Measurements from ENCODE around the gene ALDH16A1.
"Not testable (repeated sequence)": the region's sequence is repeated elsewhere in the genome, so short reads cannot be mapped to it uniquely, and the experiment has no call there.

The ALDH16A1 gene

DNA sequence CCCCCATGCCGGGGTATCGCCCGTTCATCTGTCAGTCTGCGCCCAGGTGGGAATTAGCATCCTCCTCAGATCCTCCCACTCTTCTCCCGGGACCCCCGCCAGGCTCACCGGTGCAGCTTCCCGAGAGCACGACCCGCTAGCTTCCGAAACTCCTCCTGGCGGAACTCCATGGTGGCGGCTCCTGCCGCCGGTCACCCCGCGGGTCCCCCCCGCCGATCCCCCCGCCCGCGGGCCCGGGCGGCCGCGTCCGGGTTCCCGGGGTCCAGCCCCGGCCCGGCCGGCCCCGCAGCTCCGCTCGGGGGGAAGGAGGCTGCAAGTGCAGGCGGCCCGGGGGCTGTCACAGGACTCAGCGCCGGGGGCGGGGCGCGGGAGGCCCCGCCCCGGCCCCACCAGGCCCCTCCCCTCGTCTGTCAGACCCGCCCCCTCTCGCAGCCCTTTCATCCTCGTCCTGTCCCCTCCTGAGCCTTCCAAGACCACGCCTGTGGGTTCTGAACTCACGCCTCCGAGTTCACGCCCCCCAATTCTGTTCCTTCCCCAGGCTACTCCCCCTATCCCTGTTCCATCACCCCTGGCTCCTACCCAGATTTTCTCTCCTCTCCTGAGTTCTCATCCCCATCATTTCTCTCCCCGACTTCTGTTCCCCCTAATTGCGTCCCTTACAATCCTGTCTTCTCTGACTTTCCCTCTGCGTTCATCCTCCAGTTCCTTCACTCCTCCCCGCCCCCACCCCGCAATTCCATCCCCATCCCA, 11.6 kb upstream of the ALDH16A1 start, which contains the start of gene SLC17A7:
Gene SLC17A7, minus strand, starts transcription at position 318 of the 750 bp plus-strand sequence. Its CDS starts 148 bp downstream, at position 170.
- H3K4me3 ChIP-seq (ENCODE audit: low read length), result peak within 1 kb of the TSS; percentile 3
- DNase-seq (ENCODE audit: low read depth), result no peak
- TF ChIP-seq, protein P1, sequence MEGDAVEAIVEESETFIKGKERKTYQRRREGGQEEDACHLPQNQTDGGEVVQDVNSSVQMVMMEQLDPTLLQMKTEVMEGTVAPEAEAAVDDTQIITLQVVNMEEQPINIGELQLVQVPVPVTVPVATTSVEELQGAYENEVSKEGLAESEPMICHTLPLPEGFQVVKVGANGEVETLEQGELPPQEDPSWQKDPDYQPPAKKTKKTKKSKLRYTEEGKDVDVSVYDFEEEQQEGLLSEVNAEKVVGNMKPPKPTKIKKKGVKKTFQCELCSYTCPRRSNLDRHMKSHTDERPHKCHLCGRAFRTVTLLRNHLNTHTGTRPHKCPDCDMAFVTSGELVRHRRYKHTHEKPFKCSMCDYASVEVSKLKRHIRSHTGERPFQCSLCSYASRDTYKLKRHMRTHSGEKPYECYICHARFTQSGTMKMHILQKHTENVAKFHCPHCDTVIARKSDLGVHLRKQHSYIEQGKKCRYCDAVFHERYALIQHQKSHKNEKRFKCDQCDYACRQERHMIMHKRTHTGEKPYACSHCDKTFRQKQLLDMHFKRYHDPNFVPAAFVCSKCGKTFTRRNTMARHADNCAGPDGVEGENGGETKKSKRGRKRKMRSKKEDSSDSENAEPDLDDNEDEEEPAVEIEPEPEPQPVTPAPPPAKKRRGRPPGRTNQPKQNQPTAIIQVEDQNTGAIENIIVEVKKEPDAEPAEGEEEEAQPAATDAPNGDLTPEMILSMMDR (conservative IDR thresholded peaks at IDR 0.05; ENCODE audit: low read depth, low read length), result no peak

DNA sequence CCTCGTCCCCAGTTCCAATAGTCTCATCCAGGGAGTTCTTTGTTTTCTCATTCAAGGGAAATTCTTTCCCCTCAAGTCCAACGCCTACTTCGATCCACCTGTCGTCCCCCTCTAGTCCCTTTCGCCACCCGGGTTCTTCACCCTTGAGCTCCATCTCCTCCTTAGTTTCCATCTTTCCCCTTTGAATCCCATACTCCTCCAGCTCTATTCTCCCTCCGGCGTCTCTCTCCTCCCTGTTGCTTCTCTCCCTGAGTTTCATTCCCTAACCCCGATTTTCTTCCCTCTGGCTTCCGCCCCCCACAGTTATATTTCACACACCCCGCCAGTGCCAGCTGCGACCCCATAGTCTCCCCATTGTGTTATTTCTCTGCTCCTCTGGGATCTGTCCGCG, 11.1 kb upstream of the ALDH16A1 start:
- TF ChIP-seq, protein P1 (conservative IDR thresholded peaks at IDR 0.05; ENCODE audit: low read depth, low read length), result no peak
- H3K4me3 ChIP-seq (ENCODE audit: low read length), result no peak overlapping the region
- no peak for DNase-seq (ENCODE audit: low read depth)

DNA sequence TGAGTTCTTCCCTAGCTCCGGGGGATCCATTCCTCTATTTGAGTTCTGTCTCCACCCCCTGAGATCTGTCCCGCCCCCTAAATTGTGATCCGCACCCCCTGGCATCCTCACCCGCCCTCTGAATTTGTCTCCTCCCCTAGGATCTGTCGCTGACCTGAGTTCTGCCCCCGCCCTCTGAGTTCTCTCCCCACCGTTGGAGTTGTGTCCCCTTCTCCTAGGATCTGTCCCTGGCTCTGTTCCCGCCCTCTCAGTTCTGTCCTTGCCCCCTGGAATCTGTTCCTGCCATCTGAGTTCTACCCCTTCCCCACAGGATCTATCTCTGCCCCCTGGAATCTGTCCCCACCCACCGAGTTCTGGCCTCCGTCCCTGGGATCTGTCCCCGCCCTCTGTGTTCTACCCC, 10.7 kb upstream of the ALDH16A1 start:
- peak overlapping the region; percentile 62 for H3K4me3 ChIP-seq (ENCODE audit: low read length)
- no peak for DNase-seq (ENCODE audit: low read depth)
- TF ChIP-seq, protein P1 (conservative IDR thresholded peaks at IDR 0.05; ENCODE audit: low read depth, low read length), result no peak

DNA sequence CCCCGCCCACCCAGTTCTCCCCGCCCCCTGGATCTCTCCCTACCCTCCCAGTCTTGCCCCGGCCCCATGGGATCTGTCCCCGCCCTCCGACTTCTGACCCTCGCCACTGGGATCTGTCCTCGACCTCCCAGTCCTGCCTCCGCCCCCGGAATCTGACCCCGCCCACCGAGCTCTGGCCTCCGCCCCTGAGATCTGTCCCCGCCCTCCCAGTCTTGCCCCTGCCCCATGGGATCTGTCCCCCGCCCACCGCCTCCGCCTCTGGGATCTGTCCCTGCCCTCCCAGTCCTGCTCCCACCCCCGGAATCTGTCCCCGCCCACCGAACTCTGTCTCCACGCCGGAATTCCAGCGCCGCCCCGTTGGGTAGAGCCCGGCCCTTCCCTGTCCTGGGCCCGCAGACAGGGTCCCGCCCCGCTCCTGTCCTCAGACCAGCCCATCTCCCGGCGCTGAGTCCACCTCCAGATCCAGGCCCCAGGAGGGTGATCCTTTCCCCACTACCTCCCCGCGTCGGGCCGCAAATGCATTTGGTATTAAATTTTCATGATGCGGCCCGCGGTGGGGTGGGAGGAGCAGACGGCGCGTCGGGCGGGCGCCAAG, 10.2 kb upstream of the ALDH16A1 start:
- TF ChIP-seq, protein P1 (conservative IDR thresholded peaks at IDR 0.05; ENCODE audit: low read depth, low read length), result no peak
- DNase-seq (ENCODE audit: low read depth), result peak; percentile 44

DNA sequence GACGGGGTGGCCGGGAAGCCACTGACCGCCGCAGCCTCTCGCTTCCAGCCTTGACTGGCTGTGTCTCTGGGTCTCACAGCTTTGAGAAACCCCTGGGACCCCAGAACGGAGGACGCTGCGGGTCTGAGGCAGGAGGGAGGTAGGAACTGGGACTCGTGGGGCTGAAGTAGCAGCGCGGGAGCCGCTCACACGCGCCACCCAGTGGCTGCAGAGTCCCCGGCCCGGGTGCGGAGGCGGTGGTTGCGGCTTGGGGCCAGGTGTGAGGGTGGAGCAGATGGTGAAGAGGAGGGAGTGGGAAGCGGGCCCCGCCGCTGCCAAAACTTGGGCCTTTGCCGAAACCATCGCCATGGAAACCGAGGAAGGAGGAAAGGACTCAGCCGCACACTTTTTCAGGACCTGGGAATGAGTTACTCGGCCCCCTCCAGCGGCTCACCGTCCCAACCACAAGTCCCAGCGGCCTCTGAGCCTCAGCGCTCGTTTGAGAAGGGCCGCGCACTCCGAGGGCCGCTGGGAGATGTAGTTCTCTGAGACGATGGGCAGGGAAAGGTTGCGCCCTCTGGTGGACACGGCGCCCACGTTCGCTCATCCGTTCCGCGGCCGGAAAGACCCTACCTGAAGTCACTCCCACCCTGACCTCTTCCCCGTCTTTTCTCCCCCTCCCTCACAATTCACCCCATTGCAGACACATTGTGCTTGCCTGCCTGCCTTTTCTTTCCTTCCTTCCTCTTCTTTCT, 9.5 kb upstream of the ALDH16A1 start:
- TF ChIP-seq, protein P1 (conservative IDR thresholded peaks at IDR 0.05; ENCODE audit: low read depth, low read length), result peak; percentile 86

More for the DNA sequence above, 10.2 kb upstream of the ALDH16A1 start:
- H3K4me3 ChIP-seq (ENCODE audit: low read length), result peak overlapping the region; percentile 62

DNA sequence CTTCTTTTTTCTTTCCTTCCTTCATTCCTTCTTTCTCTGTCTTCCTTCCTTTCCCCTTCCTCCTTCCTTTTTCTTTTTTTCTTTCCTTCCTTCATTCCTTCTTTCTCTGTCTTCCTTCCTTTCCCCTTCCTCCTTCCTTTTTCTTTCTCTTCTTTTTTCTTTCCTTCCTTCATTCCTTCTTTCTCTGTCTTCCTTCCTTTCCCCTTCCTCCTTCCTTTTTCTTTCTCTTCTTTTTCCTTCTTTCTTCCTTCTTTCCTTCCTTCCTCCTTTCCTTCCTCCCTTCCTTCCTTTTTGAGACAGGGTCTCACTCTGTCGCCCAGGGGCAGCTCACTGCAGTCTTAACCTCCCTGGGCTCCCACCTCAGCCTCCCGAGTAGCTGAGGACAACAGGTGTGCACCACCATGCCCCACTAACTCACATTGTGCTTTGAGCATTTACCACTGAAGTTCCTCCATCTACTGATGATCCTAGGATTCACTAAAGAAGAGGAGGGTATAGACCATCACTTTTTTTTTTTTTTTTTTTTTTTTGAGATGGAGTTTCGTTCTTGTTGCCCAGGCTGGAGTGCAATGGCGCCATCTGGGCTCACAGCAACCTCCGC, 8.8 kb upstream of the ALDH16A1 start:
- not testable (repeated sequence) for DNase-seq (ENCODE audit: low read depth); H3K4me3 ChIP-seq (ENCODE audit: low read length)

More for the DNA sequence above, 9.5 kb upstream of the ALDH16A1 start:
- DNase-seq (ENCODE audit: low read depth), result peak; percentile 67
- H3K4me3 ChIP-seq (ENCODE audit: low read length), result peak overlapping the region; percentile 62

DNA sequence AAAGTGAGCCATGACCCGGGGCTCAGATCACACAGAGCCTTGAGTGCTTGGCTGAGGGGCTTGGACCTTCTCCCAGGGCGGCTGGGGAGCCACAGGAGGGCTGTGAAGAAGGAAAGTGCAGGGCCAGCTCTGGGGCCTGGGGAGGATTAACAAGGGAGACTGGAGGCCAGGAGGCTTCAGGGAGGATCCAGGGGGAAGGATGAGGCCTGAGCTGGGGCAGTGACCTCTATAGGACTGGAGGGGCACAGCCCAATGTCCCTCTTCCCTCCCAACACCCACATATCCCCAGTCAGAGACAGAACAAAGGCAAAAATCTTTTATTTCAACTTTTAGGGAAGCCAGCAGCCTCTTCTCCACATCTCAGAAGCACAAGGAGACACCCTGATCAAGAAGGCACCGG, 7.0 kb upstream of the ALDH16A1 start:
- no peak overlapping the region for H3K4me3 ChIP-seq (ENCODE audit: low read length)
- DNase-seq (ENCODE audit: low read depth), result no peak
- TF ChIP-seq, protein P1 (conservative IDR thresholded peaks at IDR 0.05; ENCODE audit: low read depth, low read length), result no peak
